Stimulated activated CD4-positive, alpha-beta T cell treated with anti-CD3 and anti-CD28 coated beads, Interleukin-1b, Interleukin-23, amount 100 ng/mL, for 24 hours (primary cell): ENCODE measurements around the gene PPIL3.

Experiments used
- DNase-seq, 4 experiments: peaks; one replicate each; pipeline ENCODE4 v3.0.0-alpha.2; 2020; ENCODE audit warnings: low read depth in 4 of 4, low spot score in 1 of 4

PPIL3 gene

DNA sequence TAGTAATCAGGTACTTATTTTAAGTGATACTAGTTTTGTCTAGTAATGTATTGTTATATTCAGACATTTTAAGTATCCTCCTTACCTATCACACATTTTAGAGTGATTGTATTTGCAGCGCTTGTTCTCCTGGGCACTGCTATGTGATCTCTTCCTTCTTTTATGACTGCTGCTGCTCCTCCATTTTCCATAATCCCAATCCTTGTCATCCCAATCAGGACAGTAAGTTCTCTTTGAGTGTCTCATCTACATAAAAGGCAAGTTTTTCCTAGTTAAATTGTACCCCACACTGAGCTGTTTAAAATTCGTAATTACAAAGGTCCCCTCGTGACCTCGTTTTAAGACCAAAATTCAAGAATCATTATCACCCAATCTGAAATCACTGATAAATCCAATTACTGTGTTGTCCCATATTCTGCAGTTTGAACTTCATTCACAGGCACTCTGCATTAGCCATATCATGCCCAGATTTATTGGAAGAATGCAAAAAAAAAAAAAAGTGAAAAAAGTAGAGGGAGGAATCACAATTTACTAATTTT is 27.2 kb downstream of the PPIL3 start:
- no peak for DNase-seq

DNA sequence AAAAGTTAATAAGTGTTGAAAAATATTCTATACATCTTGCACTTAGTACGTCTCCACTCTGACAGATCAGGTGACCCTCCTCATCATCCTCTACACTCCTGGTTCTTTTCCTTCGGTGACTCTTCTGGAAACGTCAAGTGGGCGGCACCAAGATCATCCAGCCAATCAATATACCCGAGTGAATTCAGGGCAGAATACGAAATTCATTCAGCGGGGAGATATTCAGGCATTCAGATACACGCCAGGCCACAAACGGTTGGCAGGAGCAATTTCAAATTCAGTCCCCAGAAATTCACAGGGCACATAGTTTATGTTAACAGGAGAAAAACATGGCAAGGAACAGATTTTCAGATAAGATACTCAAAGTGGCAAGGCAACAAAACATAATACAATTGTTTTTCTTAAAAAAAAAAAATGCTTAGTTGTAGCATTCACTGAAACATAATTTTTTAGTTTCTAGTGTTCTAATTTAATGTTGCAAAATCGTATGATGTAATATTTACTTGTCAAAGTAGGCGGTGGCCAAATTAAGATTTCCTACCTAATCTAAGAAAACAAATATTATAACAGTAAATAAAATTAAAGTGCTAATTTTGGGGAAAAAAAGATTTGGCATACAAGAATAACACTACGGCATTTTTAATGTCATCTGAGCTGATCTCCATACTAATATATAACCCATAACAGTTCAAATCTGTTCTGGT is 28.6 kb downstream of the PPIL3 start:
- DNase-seq = peak in 1 of 4 experiments; percentile 18

DNA sequence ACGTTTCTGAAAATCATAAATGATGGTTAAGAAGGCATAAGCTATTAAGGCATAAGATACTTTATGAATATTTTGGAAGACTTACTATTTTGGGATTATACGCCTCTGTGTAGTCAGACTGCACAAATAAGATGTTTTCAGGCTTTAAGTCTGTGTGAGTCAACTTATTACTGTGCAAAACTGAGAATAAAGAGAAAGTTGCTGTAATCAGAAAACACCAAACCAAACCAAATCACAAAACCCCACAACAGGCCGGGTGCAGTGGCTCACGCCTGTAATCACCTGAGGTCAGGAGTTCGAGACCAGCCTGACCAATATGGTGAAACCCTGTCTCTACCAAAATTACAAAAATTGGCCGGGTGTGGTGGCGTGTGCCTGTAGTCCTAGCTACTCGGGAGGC is 32.1 kb downstream of the PPIL3 start:
- no peak for DNase-seq

DNA sequence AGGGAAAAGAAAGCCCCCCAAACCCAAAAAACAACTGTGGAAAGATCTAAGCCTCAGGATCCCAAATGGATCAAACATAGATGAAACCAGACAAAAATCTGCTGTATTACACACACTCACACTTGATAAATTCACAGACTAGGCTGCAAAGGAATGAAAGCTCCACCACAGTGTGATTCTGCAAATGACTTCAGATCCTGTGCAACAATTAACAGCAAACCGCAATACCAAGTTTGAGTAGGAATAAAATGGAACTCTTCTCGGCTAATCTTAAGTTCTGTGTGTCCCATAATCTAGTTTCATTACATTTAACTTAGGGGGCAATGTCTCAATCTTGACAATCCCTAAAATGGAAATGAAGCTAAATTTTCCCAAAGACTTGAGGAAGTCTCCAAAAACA is 36.3 kb downstream of the PPIL3 start:
- DNase-seq = no peak

DNA sequence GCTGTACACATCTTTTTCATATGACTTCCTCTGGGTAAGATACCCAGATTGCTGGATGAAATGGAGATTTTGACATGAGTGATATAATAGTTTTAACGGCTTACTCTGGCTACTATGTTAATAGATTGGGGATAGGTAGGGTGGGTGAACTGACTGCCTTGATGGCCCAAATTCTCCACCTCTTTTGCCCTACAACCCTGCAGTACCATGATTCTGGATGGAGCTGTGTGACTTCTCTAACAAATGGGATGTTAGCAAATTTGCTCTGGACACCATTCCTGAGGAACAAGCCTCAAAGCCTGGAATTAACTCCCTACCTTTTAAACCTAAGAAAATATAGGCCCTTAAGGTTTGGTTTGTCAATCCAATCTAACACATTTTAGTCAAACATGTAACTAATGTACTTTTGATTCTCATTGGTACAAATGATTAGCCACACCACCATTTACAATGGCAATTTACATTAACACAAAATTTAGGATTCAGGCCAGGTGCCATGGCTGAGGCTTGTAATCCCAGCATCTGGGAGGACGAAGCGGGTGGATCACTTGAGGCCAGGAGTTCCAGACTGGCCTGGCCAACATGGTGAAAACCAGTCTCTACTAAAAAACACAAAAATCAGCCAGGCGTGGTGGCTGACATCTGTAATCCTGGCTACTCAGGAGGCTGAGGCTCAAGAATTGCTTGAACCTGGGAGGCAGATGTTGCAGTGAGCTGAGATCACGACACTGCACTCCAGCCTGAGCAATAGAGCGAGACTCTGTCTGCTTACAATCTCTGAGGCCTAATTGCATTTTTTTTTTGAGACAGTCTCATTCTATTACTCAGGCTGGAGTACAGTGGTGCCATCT is 37.3 kb downstream of the PPIL3 start:
- no peak for DNase-seq

DNA sequence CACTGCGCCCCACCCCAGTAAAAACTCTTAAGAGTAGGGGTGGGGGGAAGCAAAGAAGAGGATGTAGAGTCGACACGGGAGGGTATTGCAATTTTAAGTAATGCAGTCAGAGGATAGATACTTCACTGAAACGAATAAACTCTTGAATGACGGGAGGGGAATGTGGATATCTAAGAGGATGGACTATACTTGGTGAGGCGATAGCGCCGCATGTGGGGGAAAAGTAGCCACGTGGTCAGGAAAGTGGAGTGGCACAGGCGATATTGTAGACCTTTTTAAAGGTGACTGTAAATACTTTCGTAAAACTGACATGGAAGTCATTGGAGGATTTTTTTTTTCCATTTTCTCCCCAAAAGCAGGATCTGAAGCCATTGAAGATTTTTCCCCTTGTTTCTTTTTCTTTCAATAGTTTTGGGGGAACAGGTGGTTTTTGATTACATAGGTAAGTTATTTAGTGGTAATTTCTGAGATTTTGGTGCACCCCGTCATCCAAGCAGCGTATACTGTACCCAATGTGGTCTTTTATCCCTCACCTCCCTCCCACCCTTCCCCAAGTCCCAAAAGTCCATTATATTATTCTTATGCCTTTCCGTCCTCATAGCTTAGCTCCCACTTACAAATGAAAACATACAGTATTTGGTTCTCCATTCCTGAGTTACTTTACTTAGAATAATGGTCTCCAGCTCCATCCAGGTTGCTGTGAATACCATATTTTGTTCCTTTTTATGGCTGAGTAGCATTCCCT is 38.2 kb downstream of the PPIL3 start:
- DNase-seq = no peak

DNA sequence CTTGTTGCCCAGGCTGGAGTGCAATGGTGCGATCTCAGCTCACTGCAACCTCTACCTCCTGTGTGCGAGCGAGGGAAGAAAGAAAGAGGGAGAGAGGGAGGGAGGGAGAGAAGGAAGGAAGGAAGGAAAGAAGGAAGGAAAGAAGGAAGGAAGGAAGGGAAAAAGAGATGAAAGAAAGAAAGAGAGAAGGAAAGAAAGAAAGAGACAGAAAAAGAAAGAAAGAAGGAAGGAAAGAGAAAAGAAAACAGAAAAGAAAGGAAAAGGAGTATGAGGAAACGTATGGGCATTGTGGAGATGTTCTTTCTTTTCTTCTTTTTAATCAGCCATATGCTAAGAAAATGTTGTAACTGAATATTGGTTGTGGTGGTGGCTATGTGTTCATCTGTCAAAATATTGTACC is 40.9 kb downstream of the PPIL3 start:
- DNase-seq = no peak

DNA sequence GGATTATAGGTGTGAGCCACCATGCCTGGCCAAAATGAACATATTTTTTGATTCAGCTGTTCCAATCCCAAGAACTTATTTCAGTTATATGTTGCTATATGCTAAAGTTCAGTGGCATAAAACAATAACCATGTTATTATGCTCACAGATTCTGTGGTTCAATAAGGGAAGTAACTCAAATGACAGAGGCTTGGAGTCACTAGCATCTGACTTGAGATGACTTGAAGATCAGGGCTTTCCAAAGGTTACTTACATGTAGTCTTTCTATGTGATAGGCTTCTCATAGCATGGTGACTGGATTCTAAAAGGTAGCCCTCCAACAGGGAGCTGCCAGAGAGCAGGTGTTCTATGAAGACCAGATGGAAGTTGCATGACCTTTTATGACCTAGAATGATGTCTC is 41.6 kb downstream of the PPIL3 start:
- DNase-seq = no peak

DNA sequence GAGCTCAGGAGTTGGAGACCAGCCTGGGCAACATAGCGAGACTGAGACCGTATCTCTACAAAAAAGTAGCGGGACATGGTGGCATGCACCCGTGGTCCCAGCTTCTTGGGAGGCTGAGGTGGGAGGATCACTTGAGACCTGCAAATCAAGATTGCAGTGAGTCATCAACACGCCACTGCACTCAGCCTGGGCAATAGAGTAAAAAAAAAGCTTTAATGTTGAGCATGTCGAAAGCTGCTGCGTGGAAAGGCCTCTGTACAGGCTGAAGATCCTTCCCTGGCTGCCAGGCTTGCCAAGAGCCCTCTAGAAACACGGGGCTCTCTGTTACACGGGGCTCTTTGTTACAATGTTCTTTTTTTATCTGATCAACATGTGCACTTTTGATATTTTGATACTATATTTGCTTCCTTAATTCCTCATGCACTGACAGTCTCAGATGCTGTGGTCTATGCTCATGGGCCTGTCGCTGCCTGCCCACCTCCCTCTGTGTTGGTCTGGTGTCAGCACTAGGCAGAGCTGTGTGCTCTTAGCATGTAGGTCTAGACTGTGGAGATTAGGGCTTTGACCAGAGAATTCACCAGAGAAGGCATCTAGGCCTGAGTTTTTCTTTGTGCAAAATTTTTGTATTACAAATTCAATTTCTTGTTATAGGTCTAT is 43.1 kb downstream of the PPIL3 start:
- no peak for DNase-seq

DNA sequence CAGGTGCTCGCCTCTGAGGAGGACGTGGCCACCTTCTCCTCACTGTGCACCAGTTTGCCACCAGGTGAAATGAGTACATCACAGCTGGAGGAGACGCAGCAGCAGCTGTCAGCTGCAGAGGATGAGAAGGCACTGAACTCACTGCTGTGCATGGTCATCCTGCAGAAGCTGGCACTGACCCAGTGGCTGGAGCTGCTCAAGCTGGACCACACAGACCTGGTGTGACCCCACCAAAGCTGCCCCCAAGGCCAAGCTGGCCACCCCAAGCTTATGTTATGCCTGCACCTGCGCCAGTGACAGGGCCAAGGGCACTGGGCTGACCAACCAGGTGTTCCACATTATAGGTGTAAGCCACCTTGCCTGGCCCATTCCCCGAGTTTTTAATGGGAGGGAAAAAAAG is 43.7 kb downstream of the PPIL3 start:
- DNase-seq = no peak

DNA sequence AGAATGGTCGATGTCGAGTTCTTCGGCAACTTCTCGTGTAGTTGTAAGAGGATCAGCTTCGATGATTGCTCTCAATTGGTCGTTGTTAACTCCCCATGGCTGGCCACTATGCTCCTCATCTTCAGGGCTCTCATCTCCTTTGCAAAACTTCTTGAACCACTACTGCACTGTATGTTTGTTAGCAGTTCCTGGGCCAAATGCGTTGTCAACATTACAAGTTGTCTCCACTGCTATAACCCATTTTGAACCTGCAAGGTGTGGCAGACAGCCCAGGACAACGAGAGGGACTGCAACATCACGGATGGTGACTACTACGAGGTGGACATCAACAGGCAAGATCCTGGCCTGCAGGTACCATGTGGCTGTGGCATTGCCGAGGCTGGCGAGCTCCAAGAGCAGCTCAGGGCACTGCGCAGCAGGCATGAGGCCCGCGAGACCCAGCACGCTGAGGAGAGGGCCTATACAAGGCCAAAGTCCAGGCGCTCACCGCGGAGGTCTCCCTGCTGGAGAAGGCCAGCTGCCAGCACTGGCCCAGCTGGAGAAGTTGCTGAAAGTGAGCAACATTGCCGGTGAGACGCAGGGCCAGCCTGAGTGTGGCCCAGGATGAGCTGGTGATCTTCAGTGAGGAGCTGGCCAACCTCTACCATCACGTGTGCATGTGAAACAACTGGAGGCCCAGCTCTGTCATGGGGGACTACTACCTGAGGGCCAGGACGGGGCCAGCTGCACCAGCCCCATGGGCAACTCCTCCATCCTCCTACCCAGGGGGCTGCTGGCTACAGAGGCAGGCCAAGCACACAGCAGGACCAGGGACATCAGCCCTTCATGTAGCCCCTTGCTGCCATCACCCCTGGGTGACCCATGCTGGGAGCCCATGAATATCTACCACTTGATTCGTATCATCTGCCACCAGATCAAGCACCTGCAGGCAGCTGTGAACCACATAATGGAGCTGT is 44.6 kb downstream of the PPIL3 start:
- no peak for DNase-seq

DNA sequence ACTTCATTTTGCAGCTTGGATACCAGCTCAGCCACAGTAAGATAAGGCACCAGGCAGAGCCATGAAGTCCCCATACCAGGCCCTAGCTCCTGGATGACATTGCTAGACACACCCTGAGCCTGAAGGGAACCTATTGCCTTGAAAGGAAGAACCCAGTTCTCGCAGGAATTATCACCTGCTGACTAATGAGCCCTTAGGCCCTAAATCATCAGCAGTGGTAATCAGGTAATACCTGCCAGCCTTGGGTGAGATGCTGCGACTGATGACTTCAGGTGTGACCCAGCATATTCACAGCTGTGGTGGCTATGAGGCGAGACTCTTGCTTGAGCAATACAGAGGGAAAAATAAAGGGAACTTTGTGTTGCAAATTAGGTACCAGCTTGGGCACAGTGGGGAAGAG is 49.4 kb downstream of the PPIL3 start:
- no peak for DNase-seq

DNA sequence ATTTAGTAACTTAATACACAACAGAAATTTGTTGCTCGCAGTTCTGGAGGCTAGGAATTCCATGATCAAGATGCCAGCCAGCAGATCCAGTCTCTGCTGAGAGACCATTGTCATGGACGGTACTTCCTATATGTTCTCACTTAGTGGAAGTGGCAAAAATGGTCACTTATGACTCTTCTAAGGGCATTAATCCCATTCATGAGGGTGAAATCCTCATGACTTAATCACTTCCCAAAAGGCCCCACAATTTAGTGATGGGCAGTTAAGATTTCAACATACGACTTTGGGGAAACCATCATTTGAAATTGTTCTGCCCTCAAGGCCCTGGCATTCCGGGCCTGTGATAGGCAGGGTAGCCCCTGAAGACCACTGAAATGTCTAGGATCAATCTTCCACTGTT is 54.2 kb downstream of the PPIL3 start:
- DNase-seq = no peak

DNA sequence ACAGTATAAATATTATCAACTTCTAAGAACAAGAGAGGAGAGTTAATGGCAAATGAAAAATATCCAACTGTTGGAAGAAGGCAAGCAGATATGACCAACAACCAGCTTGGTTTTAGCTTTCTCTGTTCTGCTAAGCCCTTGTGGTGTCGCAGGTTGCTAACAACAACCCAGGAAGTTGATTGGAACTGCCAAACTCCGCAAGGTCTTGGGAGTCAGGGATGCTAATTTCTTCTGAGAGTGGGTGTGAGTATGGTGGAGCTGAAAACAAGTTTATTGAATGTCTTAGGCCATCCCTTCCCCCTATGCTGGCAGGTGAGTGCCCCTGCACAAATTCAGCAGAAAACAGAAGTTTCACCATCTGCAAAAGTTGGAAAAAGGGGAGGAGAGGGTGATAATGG is 59.6 kb downstream of the PPIL3 start:
- no peak for DNase-seq

DNA sequence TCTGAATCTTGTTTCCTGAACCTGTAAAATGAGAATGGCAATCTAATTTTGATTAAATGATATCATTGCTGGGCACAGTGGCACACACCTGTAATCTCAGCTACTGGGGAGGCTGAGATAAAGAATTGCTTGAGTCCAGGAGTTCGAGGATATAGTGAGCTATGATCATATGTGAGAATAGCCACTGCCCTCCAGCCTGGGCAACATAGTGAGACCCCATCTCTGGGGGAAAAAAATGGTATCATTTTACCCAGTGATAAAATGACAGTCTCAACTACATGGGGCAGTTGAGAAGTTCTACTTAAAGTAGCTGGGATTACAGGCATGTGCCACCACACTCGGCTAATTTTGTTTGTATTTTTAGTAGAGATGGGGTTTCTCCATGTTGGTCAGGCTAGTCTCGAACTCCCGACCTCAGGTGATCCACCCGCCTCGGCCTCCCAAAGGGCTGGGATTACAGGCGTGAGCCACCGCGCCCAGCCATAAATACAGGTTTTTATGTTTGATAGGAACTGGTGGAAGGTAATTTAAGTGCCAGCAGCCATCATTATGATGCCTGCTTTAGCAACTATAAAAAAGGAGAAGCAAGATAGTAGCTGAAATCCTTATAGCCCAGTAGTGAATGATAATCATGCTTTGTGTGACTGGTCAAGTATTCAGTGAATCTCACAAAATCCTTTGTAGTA is 60.2 kb downstream of the PPIL3 start:
- DNase-seq = no peak

DNA sequence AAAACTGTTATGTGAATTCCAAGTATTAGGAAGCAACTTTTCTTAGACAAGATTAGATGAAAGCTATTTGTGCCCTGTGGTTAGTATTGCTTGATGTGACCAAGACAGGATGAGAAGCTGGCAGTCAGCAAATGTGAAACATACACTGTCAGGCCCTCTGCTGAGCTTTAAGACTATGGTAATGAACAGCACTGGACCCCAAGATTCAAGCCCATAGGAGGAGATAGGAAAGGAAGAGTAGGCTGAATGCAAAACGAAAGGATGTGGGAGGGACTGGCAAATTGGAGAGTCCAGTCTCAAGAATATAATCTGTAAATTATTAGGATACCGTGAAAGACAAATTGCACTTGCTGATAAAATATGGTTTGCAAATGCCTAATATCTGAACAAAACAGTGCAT is 60.8 kb downstream of the PPIL3 start:
- DNase-seq = no peak

DNA sequence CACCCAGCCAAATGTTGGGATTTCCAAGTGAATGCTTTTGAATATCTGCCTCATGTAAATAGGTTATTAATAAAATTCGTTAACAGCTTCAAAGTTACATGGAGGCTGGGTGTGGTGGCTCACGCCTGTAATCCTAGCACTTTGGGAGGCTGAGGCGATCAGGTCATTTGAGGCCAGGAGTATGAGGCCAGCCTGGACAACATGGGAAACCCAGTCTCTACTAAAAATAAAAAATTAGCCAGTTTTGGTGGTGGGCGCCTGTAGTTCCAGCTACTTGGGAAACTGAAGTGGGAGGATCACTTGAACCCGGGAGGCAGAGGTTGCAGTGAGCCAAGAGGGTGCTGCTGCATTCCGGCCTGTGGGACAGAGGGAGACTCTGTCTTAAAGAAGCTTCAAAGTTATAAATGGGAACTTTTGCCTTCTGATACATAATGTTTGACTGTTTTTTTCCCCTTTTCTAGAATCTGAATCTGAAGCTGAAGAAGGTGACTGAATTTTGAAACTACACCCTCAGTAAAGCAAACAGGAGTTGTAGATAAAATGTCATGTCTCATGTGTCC is 67.1 kb downstream of the PPIL3 start:
- DNase-seq = no peak
